H1 (cell line): ENCODE results near the gene DDX3X. TPM values are rescaled to one million over a fixed set of nuclear protein-coding genes. Genes with fewer than 3 reads are reported as not detected.

Experiments
- CTCF ChIA-PET: fragments of 300-600 bp; sonication (Branson Sonifier 250); formaldehyde crosslinking; loops from one replicate; lab custom pipeline; 2021; ENCODE audit not compliant: partially characterized antibody; lab: Charles Lee
- POLR2A ChIA-PET: fragments of 300-600 bp; sonication (Branson Sonifier 250); formaldehyde crosslinking; loops from one replicate; lab custom pipeline; 2021; ENCODE audit warnings: inconsistent platforms; ENCODE audit not compliant: partially characterized antibody; lab: Charles Lee
- DNase-seq, 2 experiments: peaks; one replicate each; pipeline versions ENCODE4 v3.0.0 to v3.0.0-alpha.2; 2010 to 2022; ENCODE audit warnings: low spot score in 2 of 2, low read depth in 1 of 2, mixed read lengths in 1 of 2
- FAIRE-seq: peaks from 2 replicates; lab custom pipeline; 2011; peaks lifted over from hg19 to GRCh38; lab: Jason Lieb, UNC
- H2AFZ ChIP-seq: 2 replicates; pipeline ENCODE4 v1.8.1; 2012; ENCODE audit warnings: low read length, inconsistent platforms
- H2AK5ac ChIP-seq: 2 replicates; pipeline ENCODE4 v1.6.1; 2013; ENCODE audit warnings: low read depth, low read length
- H2BK120ac ChIP-seq: replicated peaks from 2 replicates; pipeline ENCODE3; 2013; ENCODE audit warnings: low read depth, low read length, inconsistent platforms
- H2BK12ac ChIP-seq: 2 replicates; pipeline ENCODE4 v1.6.1; 2013; ENCODE audit warnings: low read depth, low read length
- H2BK15ac ChIP-seq: 2 replicates; pipeline ENCODE4 v1.6.1; 2013; ENCODE audit warnings: low read length
- H2BK20ac ChIP-seq: 2 replicates; pipeline ENCODE4 v1.6.1; 2013; ENCODE audit warnings: low read length
- H2BK5ac ChIP-seq: 2 replicates; pipeline ENCODE4 v1.6.1; 2013; ENCODE audit warnings: low read depth, low read length
- H3K14ac ChIP-seq: 2 replicates; pipeline ENCODE4 v1.6.1; 2013; ENCODE audit warnings: inconsistent platforms; ENCODE audit not compliant: insufficient read length
- H3K18ac ChIP-seq: 2 replicates; pipeline ENCODE4 v1.6.1; 2013; ENCODE audit warnings: low read length; ENCODE audit errors: extremely low read depth
- H3K23ac ChIP-seq: 2 replicates; pipeline ENCODE4 v1.6.1; 2013; ENCODE audit warnings: inconsistent platforms; ENCODE audit not compliant: insufficient read length
- H3K23me2 ChIP-seq: 2 replicates; pipeline ENCODE4 v1.6.1; 2013; ENCODE audit warnings: low read depth, low read length
- H3K27ac ChIP-seq: 2 replicates; pipeline ENCODE4 v1.6.1; 2011; ENCODE audit warnings: low read depth, low read length, inconsistent platforms
- H3K27me3 ChIP-seq, 4 experiments: replicated peaks in 1 of 4; 1 replicate in 1 of 4; 2 replicates in 3 of 4; pipeline versions ENCODE4 v1.6.1 to v1.8.1; 2011 to 2013; ENCODE audit warnings: low read length in 3 of 4, mild to moderate bottlenecking in 3 of 4, inconsistent platforms in 2 of 4, mixed read lengths in 2 of 4, moderate library complexity in 1 of 4; ENCODE audit not compliant: control insufficient read depth in 3 of 4, insufficient read depth in 3 of 4; ENCODE audit errors: extremely low read depth in 1 of 4
- H3K36me3 ChIP-seq, 4 experiments: 2 replicates each; pipeline versions ENCODE4 v1.6.1 to v1.8.1; 2011 to 2013; ENCODE audit warnings: mild to moderate bottlenecking in 4 of 4, low read length in 3 of 4, moderate library complexity in 2 of 4, control low read depth in 1 of 4, inconsistent platforms in 1 of 4; ENCODE audit not compliant: insufficient read depth in 4 of 4, control insufficient read depth in 2 of 4
- H3K4ac ChIP-seq: replicated peaks from 2 replicates; pipeline ENCODE3; 2013; ENCODE audit warnings: low read length, low read depth, mixed read lengths, inconsistent platforms; ENCODE audit not compliant: insufficient read length
- H3K4me1 ChIP-seq, 4 experiments: replicated peaks in 1 of 4; 1 replicate in 1 of 4; 2 replicates in 3 of 4; pipeline versions ENCODE4 v1.6.1 to v1.8.1; 2011 to 2013; ENCODE audit warnings: low read length in 3 of 4, inconsistent platforms in 2 of 4, mixed read lengths in 1 of 4; ENCODE audit not compliant: insufficient read depth in 4 of 4, control insufficient read depth in 3 of 4
- H3K4me2 ChIP-seq, 2 experiments: 2 replicates each; pipeline versions ENCODE4 v1.6.1 to v1.8.1; 2011 to 2013; ENCODE audit warnings: low read depth in 2 of 2, low read length in 2 of 2, control low read depth in 1 of 2, inconsistent platforms in 1 of 2, mild to moderate bottlenecking in 1 of 2; ENCODE audit not compliant: insufficient read depth in 1 of 2
- H3K4me3 ChIP-seq, 4 experiments: fragments of 200-600, 300-600 bp in 1 of 4; sonication (generic), shearing (Covaris generic), sonication (Bioruptor Twin) in 1 of 4; 2 replicates each; pipeline versions ENCODE4 v1.5.1 to v1.8.1; 2011 to 2016; ENCODE audit warnings: low read length in 4 of 4, low read depth in 3 of 4, control low read depth in 2 of 4, inconsistent platforms in 2 of 4, mild to moderate bottlenecking in 2 of 4, mixed read lengths in 1 of 4, moderate library complexity in 1 of 4; ENCODE audit not compliant: insufficient read depth in 2 of 4; ENCODE audit errors: extremely low read depth in 1 of 4
- H3K56ac ChIP-seq: replicated peaks from 2 replicates; pipeline ENCODE3; 2013; ENCODE audit warnings: low read depth, mild to moderate bottlenecking, mixed read lengths, low read length, inconsistent platforms; ENCODE audit not compliant: insufficient read length
- H3K79me1 ChIP-seq: 2 replicates; pipeline ENCODE4 v1.6.1; 2013; ENCODE audit warnings: low read depth, low read length, control low read depth
- H3K79me2 ChIP-seq, 2 experiments: 2 replicates each; pipeline versions ENCODE4 v1.6.1 to v1.8.1; 2012 to 2013; ENCODE audit warnings: low read length in 2 of 2, mild to moderate bottlenecking in 2 of 2, inconsistent platforms in 1 of 2; ENCODE audit not compliant: insufficient read depth in 2 of 2, control insufficient read depth in 1 of 2
- H3K9ac ChIP-seq, 4 experiments: replicated peaks in 1 of 4; 1 replicate in 1 of 4; 2 replicates in 3 of 4; pipeline versions ENCODE4 v1.6.1 to v1.8.1; 2011 to 2013; ENCODE audit warnings: low read depth in 3 of 4, low read length in 3 of 4, control low read depth in 2 of 4, mild to moderate bottlenecking in 2 of 4, moderate library complexity in 2 of 4, inconsistent platforms in 1 of 4; ENCODE audit errors: extremely low read depth in 1 of 4
- H3K9me3 ChIP-seq, 2 experiments: 2 replicates each; pipeline versions ENCODE4 v1.6.1 to v1.8.1; 2012 to 2013; ENCODE audit warnings: mild to moderate bottlenecking in 2 of 2, moderate library complexity in 2 of 2, control low read depth in 1 of 2, inconsistent platforms in 1 of 2, low read depth in 1 of 2, low read length in 1 of 2, mixed read lengths in 1 of 2; ENCODE audit not compliant: insufficient read depth in 2 of 2
- H4K20me1 ChIP-seq, 2 experiments: replicated peaks in 1 of 2; 2 replicates each; pipeline versions ENCODE3 to v1.8.1; 2011 to 2013; ENCODE audit warnings: inconsistent platforms in 2 of 2, low read length in 2 of 2, mild to moderate bottlenecking in 1 of 2; ENCODE audit not compliant: insufficient read depth in 2 of 2, control insufficient read depth in 1 of 2
- H4K5ac ChIP-seq: 2 replicates; pipeline ENCODE4 v1.6.1; 2013; ENCODE audit warnings: low read length, low read depth, mixed read lengths, inconsistent platforms; ENCODE audit not compliant: insufficient read length
- H4K8ac ChIP-seq: 2 replicates; pipeline ENCODE4 v1.8.0; 2013; ENCODE audit warnings: mild to moderate bottlenecking, moderate library complexity, low read length, inconsistent platforms; ENCODE audit not compliant: insufficient read depth; ENCODE audit errors: extremely low read depth
- H4K91ac ChIP-seq: replicated peaks from 2 replicates; pipeline ENCODE3; 2013; ENCODE audit warnings: low read length, mixed read lengths, inconsistent platforms; ENCODE audit not compliant: insufficient read length
- EP300 ChIP-seq, 2 experiments: IDR thresholded peaks; 1 replicate in 1 of 2; 2 replicates in 1 of 2; pipeline ENCODE4 v1.6.1; 2011 to 2012; ENCODE audit warnings: low read depth in 2 of 2, low read length in 2 of 2, mild to moderate bottlenecking in 2 of 2, borderline replicate concordance in 1 of 2, inconsistent platforms in 1 of 2, moderate library complexity in 1 of 2
- GABPA ChIP-seq: IDR thresholded peaks from 2 replicates; pipeline ENCODE4 v1.6.1; 2011; ENCODE audit warnings: mild to moderate bottlenecking, low read length, moderate library complexity, borderline replicate concordance; ENCODE audit not compliant: insufficient read depth
- GTF2F1 ChIP-seq: IDR thresholded peaks from 2 replicates; pipeline ENCODE4 v1.6.1; 2012; ENCODE audit warnings: low read depth, low read length, improper control_type of control experiment, borderline replicate concordance
- JUND ChIP-seq: IDR thresholded peaks from 2 replicates; pipeline ENCODE4 v1.6.1; 2011; ENCODE audit warnings: mild to moderate bottlenecking, improper control_type of control experiment, low read length
- POU5F1 ChIP-seq: IDR thresholded peaks from 2 replicates; pipeline ENCODE4 v1.6.1; 2011; ENCODE audit warnings: low read depth, mild to moderate bottlenecking, low read length, moderate library complexity
- SIX5 ChIP-seq: IDR thresholded peaks from 2 replicates; pipeline ENCODE4 v1.6.1; 2011; ENCODE audit warnings: mild to moderate bottlenecking, low read depth, low read length
- SP4 ChIP-seq: IDR thresholded peaks from 2 replicates; pipeline ENCODE4 v1.6.1; 2012; ENCODE audit warnings: low read length, inconsistent platforms
- SUZ12 ChIP-seq: fragments of 200-600 bp; sonication (generic); IDR thresholded peaks from 2 replicates; pipeline ENCODE4 v1.6.1; 2012; ENCODE audit warnings: mild to moderate bottlenecking, inconsistent platforms, low read length, moderate library complexity, mixed read lengths
- YY1 ChIP-seq: IDR thresholded peaks from 2 replicates; pipeline ENCODE4 v1.6.1; 2011; ENCODE audit warnings: low read depth, mild to moderate bottlenecking, low read length
- WGBS, 2 experiments: shearing (Covaris generic) in 1 of 2; methylation state at CpG; one replicate each; pipeline versions ENCODE4 v1.1.6 to v1.1.7; 2013 to 2015; ENCODE audit warnings: low lambda C conversion rate in 2 of 2, mixed read lengths in 2 of 2, inconsistent platforms in 1 of 2, low coverage in 1 of 2, missing lambda C conversion rate in 1 of 2; ENCODE audit not compliant: insufficient replicate concordance in 2 of 2, insufficient coverage in 1 of 2, insufficient read length in 1 of 2; ENCODE audit errors: extremely low coverage in 1 of 2, missing lambda C conversion rate in 1 of 2; 5-methylcytosine and 5-hydroxymethylcytosine counted together
- polyA plus RNA-seq, 7 experiments: library from polyadenylated mRNA; depleted of rRNA in 3 of 7; stranded (reverse) in 5 of 7; unstranded in 2 of 7; fragments of >200 nt in 5 of 7; fragments of 200-250 nt in 2 of 7; gene quantifications; 1 replicate in 5 of 7; 2 replicates in 1 of 7; 4 replicates in 1 of 7; pipeline versions ENCODE4 v1.2.1 to v1.2.3, GENCODE V29; 2011 to 2013; ENCODE audit warnings: missing spikeins in 2 of 7, mixed read lengths in 2 of 7
- total RNA-seq: library from RNA; stranded (reverse); fragmentation: NEBNext Ultra II Directional; extraction: Animal tissue kit (Norgen Biotek cat#: 25700); gene quantifications from 2 replicates; pipeline ENCODE4 v1.2.1, GENCODE V29; 2021
- TF ChIP-seq, protein P1 (sequence below): IDR thresholded peaks from 2 replicates; pipeline ENCODE4 v1.6.1; 2011; ENCODE audit warnings: low read depth, mild to moderate bottlenecking, low read length; ENCODE audit not compliant: insufficient read depth
- TF ChIP-seq, protein P2 (sequence below), 3 experiments: IDR thresholded peaks; 1 replicate in 2 of 3; 2 replicates in 1 of 3; pipeline versions ENCODE4 v1.5.1 to v1.6.1; 2011; ENCODE audit warnings: low read length in 3 of 3, mild to moderate bottlenecking in 3 of 3, inconsistent platforms in 2 of 3, low read depth in 1 of 3, moderate library complexity in 1 of 3; ENCODE audit not compliant: insufficient read depth in 1 of 3; ENCODE audit errors: control extremely low read depth in 1 of 3

The DDX3X gene
- total and polyA plus RNA-seq, 2 of the 8 experiments (the other 6 are each of a cell fraction or from before 2014, with no cell fraction given): 39.4 to 291 TPM

DNA sequence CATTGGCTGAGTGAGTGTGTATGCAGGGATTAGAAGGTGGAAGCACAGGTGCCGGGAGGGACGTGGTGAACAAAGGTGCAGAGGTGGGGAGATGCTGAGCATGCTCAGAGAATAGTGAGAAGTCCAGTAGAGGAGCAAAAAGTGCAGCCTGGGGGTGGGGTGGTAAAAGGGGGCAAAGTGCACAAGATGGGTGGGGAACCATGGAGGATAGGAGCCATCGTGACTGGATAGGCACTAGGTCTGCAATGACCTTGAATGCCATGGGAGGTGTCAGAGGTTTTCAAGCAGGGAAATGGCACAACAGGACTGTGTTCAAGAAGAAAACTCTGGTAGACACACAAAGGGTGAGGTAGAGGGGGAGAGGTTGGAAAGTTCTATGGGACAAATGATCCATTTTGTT, 6.6 kb upstream of the DDX3X start:
- Histone ChIP-seq H3K9ac (no peak overlapping the region), H3K79me2 (peaks cover 0 to 5% of the 10 kb centered on the region in 2 experiments; a peak in 1 of 4 replicates), H3K27ac (no peak overlapping the region), H3K56ac (no peak overlapping the region), H2BK5ac (no peak overlapping the region), H4K91ac (no peak overlapping the region), H3K27me3 (no peaks in the 10 kb centered on the region), H4K5ac (no peak overlapping the region), H2AK5ac (no peak overlapping the region), H4K8ac (no peak overlapping the region), H3K9me3 (no peaks in the 10 kb centered on the region), H3K23ac (no peak overlapping the region), H3K18ac (no peak overlapping the region), H3K4me2 (no peak overlapping the region), H2BK15ac (no peak overlapping the region), H4K20me1 (no peaks in the 10 kb centered on the region), H2BK120ac (no peak overlapping the region), H2AFZ (no peak overlapping the region), H3K23me2 (no peaks in the 10 kb centered on the region), H3K36me3 (no peaks in the 10 kb centered on the region), H2BK20ac (no peak overlapping the region), H3K14ac (no peak overlapping the region), H2BK12ac (no peak overlapping the region), H3K79me1 (no peaks in the 10 kb centered on the region), H3K4ac (no peak overlapping the region), H3K4me3 (no peak overlapping the region), H3K4me1 (peaks cover 0 to 11% (median 4%) of the 10 kb centered on the region in 4 experiments; a peak in 3 of 7 replicates)
- ChIA-PET POLR2A (no interaction called here), CTCF (no interaction called here)
- DNase-seq (no peak), FAIRE-seq (no peak)
- 87% methylated on average over 3 of the region's 3 CpGs; no CpG with 5 or more reads in 1 of the 2 experiments for WGBS, 2 experiments
- TF ChIP-seq EP300 (IDR thresholded peaks at IDR 0.05; ENCODE audit: borderline replicate concordance in 1 of 2, low read depth in 2 of 2, low read length in 2 of 2) (no peak), GTF2F1 (no peak), YY1 (no peak), POU5F1 (no peak), GABPA (no peak), SP4 (no peak), SIX5 (no peak), JUND (no peak), SUZ12 (no peak)
- TF ChIP-seq, protein P1, sequence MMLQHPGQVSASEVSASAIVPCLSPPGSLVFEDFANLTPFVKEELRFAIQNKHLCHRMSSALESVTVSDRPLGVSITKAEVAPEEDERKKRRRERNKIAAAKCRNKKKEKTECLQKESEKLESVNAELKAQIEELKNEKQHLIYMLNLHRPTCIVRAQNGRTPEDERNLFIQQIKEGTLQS: no peak
- TF ChIP-seq, protein P2, sequence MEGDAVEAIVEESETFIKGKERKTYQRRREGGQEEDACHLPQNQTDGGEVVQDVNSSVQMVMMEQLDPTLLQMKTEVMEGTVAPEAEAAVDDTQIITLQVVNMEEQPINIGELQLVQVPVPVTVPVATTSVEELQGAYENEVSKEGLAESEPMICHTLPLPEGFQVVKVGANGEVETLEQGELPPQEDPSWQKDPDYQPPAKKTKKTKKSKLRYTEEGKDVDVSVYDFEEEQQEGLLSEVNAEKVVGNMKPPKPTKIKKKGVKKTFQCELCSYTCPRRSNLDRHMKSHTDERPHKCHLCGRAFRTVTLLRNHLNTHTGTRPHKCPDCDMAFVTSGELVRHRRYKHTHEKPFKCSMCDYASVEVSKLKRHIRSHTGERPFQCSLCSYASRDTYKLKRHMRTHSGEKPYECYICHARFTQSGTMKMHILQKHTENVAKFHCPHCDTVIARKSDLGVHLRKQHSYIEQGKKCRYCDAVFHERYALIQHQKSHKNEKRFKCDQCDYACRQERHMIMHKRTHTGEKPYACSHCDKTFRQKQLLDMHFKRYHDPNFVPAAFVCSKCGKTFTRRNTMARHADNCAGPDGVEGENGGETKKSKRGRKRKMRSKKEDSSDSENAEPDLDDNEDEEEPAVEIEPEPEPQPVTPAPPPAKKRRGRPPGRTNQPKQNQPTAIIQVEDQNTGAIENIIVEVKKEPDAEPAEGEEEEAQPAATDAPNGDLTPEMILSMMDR (IDR thresholded peaks at IDR 0.05; ENCODE audit: control extremely low read depth in 1 of 3, insufficient read depth in 1 of 3, low read depth in 1 of 3, low read length in 3 of 3): no peak
